Right forelimb (tissue), 1 donor: ENCODE results near the gene OR4S2.

Experiments
- DNase-seq: peaks from one replicate; pipeline ENCODE4 v3.0.0-alpha.2; 2018

OR4S2 gene

DNA sequence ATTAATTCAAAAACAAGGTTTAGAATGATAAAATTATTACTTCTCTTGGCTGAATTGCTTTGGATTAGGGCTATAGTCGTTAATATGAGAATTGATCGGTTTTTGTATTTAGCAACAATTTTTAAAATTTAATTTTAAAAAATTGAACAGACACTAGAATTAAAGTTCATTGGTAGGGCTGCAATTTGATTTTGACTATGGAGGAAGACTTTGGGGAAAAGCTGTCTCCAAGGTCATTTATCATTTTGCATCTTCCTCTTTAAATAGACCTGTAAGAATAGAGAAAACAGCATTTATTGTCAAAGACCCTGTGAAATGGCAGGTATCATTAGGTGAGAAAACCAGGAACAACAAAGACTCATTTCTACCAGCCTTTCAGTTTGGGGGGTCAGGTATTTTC lies at the start of gene OR4S2:
Gene OR4S2, plus strand, starts transcription at position 301 of the 400 bp plus-strand sequence. CDS start 2,577 bp downstream, outside the sequence.
- DNase-seq: no peak

DNA sequence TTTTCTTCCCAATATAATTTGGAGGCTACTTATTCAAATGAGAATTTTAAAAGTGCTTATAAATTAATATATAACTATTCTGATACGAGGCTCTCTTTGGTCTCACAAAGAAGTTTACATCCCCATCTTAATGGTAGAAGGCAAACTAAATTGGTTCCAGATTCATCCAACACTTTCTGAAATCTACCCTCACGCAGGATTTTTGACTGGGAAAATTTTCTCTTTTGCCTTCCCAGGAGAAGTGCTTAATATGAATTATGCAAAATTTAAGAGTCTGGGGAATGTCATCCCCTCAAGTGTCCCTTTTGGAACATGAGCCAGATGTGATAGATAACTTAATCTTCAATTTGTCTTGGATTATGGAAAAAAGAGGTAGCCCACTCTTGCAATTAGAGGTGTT lies 40.6 kb upstream of the OR4S2 start, which contains the start of gene OR4C11:
Gene OR4C11, minus strand, starts transcription at position 101 of the 400 bp plus-strand sequence. CDS start 3,272 bp downstream, outside the sequence.
- DNase-seq: no peak

GRCh38 chr11:55624531-55624930 lies 23.6 kb upstream of the OR4S2 start:
- DNase-seq: no peak

DNA sequence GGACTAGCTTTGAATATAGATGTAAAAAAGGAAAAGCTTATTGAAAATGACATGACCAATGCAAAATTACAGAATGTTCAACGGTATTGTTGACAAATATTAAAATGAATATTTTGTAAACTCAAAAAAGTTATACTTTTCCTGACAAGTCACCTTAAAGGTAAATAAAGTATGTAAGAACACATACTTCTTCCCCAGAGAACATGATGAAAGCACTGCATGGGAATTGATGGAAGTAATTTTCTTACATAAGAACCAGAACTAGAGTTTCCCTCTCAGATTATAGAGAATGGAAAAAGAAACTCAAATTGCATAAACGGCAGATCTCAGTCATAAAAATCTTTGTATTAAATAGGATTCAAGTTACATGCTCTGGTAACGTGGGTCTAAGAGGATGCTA lies 13.3 kb upstream of the OR4S2 start, which contains the start of gene OR4P4:
Gene OR4P4, plus strand, starts transcription at position 301 of the 400 bp plus-strand sequence.
- no peak for DNase-seq

- no peak for DNase-seq
Observed at GRCh38 chr11:55652560-55652959, 4.4 kb downstream of the OR4S2 start.

GRCh38 chr11:55655096-55655495 lies 7.0 kb downstream of the OR4S2 start:
- DNase-seq: no peak

DNA sequence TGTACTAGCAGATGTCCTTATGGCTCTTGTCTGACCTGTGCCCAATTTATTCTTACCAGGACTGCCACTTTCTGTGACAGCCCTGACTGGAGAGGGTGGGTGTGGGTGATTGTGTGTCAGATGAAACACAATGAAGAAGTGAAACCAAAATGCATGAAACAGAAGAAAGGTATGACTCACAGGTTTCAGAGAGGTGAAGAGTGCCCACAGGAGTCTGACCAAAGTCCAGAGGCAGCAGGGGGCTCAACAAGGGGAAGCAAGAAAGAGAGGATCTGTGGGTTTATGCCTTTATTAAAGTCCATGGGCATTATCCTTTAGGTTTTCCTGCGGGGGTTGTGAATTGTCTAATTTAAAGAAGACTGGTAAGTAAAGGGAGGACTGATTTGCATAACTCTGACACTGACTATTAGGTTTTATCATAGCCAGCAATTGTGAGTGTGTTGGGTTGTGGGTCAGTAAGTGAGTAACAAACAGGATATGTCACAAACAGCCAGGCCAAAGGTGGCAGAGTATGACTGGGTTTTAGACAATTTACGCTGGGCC lies 10.0 kb downstream of the OR4S2 start:
- no peak for DNase-seq

GRCh38 chr11:55658608-55659007 lies 10.5 kb downstream of the OR4S2 start:
- DNase-seq: no peak

DNA sequence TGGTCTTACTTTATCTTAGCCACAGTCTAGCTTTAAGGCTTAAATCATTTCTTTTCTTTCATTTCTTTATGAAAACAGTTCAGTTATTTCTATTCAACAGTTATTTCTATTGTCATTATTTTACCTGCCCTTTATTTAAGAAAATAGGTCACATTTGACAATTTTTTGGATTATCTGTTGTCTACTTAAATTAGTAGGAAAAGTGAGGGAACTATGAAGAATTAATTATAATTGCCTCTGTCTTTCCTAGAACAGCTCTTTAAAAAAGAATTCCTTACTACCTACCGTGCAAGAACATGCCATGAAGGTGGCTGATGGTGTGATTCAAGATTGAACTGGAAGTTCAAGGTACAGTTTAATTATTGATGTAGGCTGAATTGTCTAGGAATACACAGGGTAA lies 13.8 kb downstream of the OR4S2 start, which contains the start of gene OR4C6:
Gene OR4C6, plus strand, starts transcription at position 301 of the 400 bp plus-strand sequence. CDS start 2,966 bp downstream, outside the sequence.
- no peak for DNase-seq

- DNase-seq: no peak
Observed at GRCh38 chr11:55669376-55669775, 21.2 kb downstream of the OR4S2 start.

GRCh38 chr11:55673860-55674259 lies 25.7 kb downstream of the OR4S2 start:
- DNase-seq: no peak

- no peak for DNase-seq
Observed at GRCh38 chr11:55697817-55698216, 49.7 kb downstream of the OR4S2 start.

- DNase-seq: no peak
Observed at GRCh38 chr11:55701429-55701828, 53.3 kb downstream of the OR4S2 start.
